ENCODE measurements around the gene PLCD3. TPM values are rescaled to one million over a fixed set of nuclear protein-coding genes. Genes with fewer than 3 reads are reported as not detected.

The PLCD3 gene
- total and polyA plus RNA-seq, 9 of the 15 experiments (the other 6 are each of a cell fraction or from before 2014, with no cell fraction given): 0.20 to 22.6 (median 7.5) TPM

- peak; percentile 96 for TF ChIP-seq ZBTB9 (CRISPR knock-in tag; IDR thresholded peaks at IDR 0.05)
- TF ChIP-seq CEBPZ (IDR thresholded peaks at IDR 0.05; ENCODE audit: borderline replicate concordance, low read depth, low read length): no peak; the same call in 1 of the 2 replicates
- no peak for TF ChIP-seq KAT8 (IDR thresholded peaks at IDR 0.05; ENCODE audit: low read depth)
- no peak; the same call in 1 of the 2 replicates for TF ChIP-seq ZKSCAN1 (IDR thresholded peaks at IDR 0.05; ENCODE audit: low read depth, low read length)
- TF ChIP-seq TFAM (CRISPR knock-in tag; conservative IDR thresholded peaks at IDR 0.05): no peak
- peak; percentile 15; the same call in 1 of the 2 replicates for TF ChIP-seq ZNF77 (CRISPR knock-in tag; IDR thresholded peaks at IDR 0.05)
- TF ChIP-seq HCFC1 (IDR thresholded peaks at IDR 0.05; ENCODE audit: low read depth, low read length): peak; percentile 91
- TF ChIP-seq KLF6 (CRISPR knock-in tag; IDR thresholded peaks at IDR 0.05; ENCODE audit: borderline replicate concordance): no peak
- TF ChIP-seq CHAMP1 (IDR thresholded peaks at IDR 0.05): no peak
- TF ChIP-seq PHTF2 (CRISPR knock-in tag; IDR thresholded peaks at IDR 0.05): peak; percentile 96
- TF ChIP-seq ZNF239 (CRISPR knock-in tag; IDR thresholded peaks at IDR 0.05): peak; percentile 47; the same call in 1 of the 2 replicates
- peak; percentile 99 for TF ChIP-seq GATAD2B (IDR thresholded peaks at IDR 0.05; ENCODE audit: borderline replicate concordance)
- TF ChIP-seq PHB2 (IDR thresholded peaks at IDR 0.05; ENCODE audit: low read depth): peak; percentile 69; the same call in 1 of the 2 replicates
- TF ChIP-seq ATF1 (CRISPR knock-in tag; IDR thresholded peaks at IDR 0.05): no peak
- TF ChIP-seq ATF1 (tag; IDR thresholded peaks at IDR 0.05): peak; percentile 89
- TF ChIP-seq CHD1 (IDR thresholded peaks at IDR 0.05; ENCODE audit: low read length): peak; percentile 96
- peak; percentile 100 for TF ChIP-seq ZNF263 (CRISPR knock-in tag; IDR thresholded peaks at IDR 0.05; ENCODE audit: borderline replicate concordance)
- peak; percentile 72 for TF ChIP-seq RNF2 (IDR thresholded peaks at IDR 0.05)
- peak; percentile 85 for TF ChIP-seq PCBP2 (IDR thresholded peaks at IDR 0.05; ENCODE audit: low read depth, low read length, poor library complexity, severe bottlenecking)
- TF ChIP-seq ZNF398 (CRISPR knock-in tag; IDR thresholded peaks at IDR 0.05): no peak
Observed at GRCh38 chr17:45148183-45149036, 16.1 kb upstream of the PLCD3 start, which contains the start of gene HEXIM1 (continued).

Data from K562 (cell line).